Activated naive CD8-positive, alpha-beta T cell treated with anti-CD3 and anti-CD28 coated beads for 36 hours (primary cell): ENCODE measurements around the gene COL17A1. TPM values are rescaled to one million over a fixed set of nuclear protein-coding genes. Genes with fewer than 3 reads are reported as not detected.

Experiments
- DNase-seq: peaks from one replicate; pipeline ENCODE4 v3.0.0; 2021
- H3K27ac Mint-ChIP-seq: one replicate; pipeline ENCODE4 v1.8.0; 2022; ENCODE audit warnings: mild to moderate bottlenecking, moderate library complexity, mixed read lengths
- H3K27me3 Mint-ChIP-seq: one replicate; pipeline ENCODE4 v1.8.0; 2022; ENCODE audit warnings: mild to moderate bottlenecking, mixed read lengths
- H3K36me3 Mint-ChIP-seq: one replicate; pipeline ENCODE4 v1.8.0; 2021; ENCODE audit warnings: mild to moderate bottlenecking, mixed read lengths
- H3K4me1 Mint-ChIP-seq: one replicate; pipeline ENCODE4 v1.8.0; 2021; ENCODE audit warnings: mixed read lengths
- H3K4me3 Mint-ChIP-seq: one replicate; pipeline ENCODE4 v1.8.0; 2022; ENCODE audit warnings: mild to moderate bottlenecking, moderate library complexity, mixed read lengths
- H3K9me3 Mint-ChIP-seq: one replicate; pipeline ENCODE4 v1.8.0; 2022; ENCODE audit warnings: mixed read lengths
- total RNA-seq, 2 experiments: library from RNA; stranded (reverse); gene quantifications; one replicate each; pipeline ENCODE4 v1.2.3, GENCODE V29; 2021

COL17A1 gene
- total RNA-seq, 2 experiments from 2014 or later = not detected

DNA sequence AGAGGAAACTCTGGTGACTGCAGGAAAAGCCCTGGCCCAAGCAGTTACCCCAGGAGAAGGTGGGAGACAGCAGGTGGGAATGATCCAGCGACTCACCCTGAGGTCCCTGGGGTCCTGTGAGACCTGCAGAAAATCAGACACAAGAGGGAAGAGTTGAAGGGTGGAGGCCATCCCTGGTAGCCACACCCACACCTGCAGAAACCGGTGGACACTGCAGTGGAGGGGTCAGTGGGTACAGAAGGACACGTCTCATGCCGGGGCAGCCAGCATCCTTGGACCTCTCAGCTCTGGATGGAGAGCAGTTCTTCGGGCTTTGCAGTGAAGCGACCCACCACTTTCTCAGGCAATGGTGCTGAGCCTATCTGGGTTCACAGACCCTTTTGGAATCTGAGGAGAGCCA, 39.0 kb downstream of the COL17A1 start:
- H3K9me3 Mint-ChIP-seq = no peaks in the 10 kb centered on the region
- H3K4me1 Mint-ChIP-seq = peaks cover 6% of the 10 kb centered on the region
- H3K4me3 Mint-ChIP-seq = no peak overlapping the region
- H3K27me3 Mint-ChIP-seq = no peaks in the 10 kb centered on the region
- no peak for DNase-seq
- H3K27ac Mint-ChIP-seq = no peak overlapping the region
- H3K36me3 Mint-ChIP-seq = no peaks in the 10 kb centered on the region

DNA sequence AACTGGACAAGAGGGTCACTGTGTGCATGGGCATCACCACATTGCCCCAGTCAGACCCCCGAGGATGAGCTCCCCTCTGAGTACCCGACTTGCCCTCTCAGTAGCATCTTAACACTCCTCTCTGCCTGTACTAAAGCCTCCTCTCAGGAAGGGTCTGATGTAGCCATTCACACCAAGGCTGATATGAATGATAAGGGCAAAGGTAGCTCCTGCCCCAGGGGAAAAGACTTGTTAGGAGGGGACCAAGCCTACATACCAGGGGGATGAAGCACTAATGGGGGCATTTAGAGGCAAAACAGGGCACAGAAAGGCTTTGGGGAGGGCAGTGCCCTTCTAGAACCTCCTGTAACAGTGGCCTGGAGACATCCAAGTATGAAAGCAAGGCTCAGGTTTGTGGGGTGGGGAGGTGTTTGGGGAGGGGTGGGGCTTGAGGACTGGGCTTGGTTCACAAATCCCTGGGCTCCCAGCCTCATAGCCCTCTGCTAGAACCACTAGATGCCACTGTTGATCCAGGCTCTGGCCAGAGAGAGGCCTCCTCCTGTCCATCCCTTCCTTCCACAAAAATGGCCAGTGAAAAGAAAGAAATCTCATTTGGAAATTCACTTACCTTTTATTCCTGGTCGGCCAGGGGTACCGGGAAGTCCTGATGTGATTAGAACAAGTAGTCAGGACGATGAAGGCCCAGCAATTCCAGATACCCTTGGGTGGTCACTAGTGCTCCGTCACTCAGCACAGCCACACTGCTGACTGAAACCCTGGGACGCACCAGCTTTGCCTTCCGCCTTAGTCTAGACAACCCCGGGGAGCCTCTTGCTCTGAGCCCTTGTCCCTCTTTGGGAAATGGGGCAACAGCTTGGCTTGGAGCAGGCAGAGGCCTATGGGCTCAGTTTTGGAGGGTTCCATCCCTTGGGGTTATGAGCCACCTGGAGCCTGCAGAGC, 40.3 kb downstream of the COL17A1 start:
- peaks cover 6% of the 10 kb centered on the region for H3K4me1 Mint-ChIP-seq
- DNase-seq = no peak
- no peak overlapping the region for H3K4me3 Mint-ChIP-seq
- H3K27ac Mint-ChIP-seq = no peak overlapping the region
- no peaks in the 10 kb centered on the region for H3K36me3 Mint-ChIP-seq
- H3K27me3 Mint-ChIP-seq = no peaks in the 10 kb centered on the region
- H3K9me3 Mint-ChIP-seq = no peaks in the 10 kb centered on the region

DNA sequence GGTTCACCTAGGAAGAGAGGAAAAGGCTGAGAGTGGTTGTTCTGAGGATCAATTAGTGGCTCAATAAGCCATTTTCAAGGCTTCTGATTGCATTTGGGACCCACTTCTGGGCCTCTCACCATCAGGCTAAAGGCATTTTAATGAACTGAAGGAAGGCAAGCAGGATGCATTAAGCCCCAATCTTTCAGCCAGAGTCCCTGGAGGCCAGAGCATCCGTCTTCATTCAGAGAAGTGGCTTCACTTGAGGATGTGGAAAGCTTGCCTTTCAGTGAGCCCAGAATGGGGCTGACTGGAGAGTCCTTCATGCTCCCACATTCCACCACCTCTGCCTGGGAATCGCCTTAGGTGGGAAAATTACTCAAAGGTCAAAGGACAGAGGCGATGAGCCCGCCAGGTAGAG, 41.8 kb downstream of the COL17A1 start:
- DNase-seq = no peak
- Mint-ChIP-seq H3K4me1 (peaks cover 3% of the 10 kb centered on the region), H3K27me3 (no peaks in the 10 kb centered on the region), H3K9me3 (no peaks in the 10 kb centered on the region), H3K27ac (no peak overlapping the region), H3K36me3 (no peaks in the 10 kb centered on the region), H3K4me3 (no peak overlapping the region)

DNA sequence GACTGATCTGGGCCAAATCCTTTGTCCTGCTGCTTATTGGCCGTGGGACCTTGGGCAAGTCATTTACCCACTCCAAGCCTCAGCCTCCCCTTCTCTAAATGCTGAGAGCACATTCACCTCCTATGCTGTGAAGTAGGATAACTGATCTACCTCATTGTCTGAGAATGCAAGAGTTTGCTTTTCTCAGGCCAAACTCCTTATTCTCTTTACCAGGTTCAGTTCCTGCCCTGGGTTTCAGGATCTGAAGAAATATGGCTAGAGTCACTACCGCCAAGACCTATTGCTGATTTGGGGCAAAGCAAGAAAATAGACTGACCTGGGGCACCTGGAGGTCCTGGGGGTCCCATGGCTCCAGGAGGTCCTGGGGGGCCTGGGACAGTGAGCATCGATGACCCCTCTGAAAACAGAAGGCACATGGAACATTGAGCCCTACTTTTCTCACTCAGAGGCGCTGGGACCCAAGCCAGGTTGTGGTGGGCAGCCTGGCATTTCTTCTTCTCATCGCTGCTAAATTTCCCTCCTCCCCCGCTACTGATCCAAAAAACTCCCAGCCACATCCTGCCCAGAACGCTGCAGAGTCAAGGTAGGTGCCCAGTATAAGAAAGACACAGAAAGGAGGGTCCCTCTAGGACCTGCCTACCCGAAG, 42.4 kb downstream of the COL17A1 start:
- no peaks in the 10 kb centered on the region for H3K9me3 Mint-ChIP-seq
- no peaks in the 10 kb centered on the region for H3K27me3 Mint-ChIP-seq
- H3K4me1 Mint-ChIP-seq = peaks cover 3% of the 10 kb centered on the region
- no peak overlapping the region for H3K27ac Mint-ChIP-seq
- H3K4me3 Mint-ChIP-seq = no peak overlapping the region
- no peak for DNase-seq
- no peaks in the 10 kb centered on the region for H3K36me3 Mint-ChIP-seq

DNA sequence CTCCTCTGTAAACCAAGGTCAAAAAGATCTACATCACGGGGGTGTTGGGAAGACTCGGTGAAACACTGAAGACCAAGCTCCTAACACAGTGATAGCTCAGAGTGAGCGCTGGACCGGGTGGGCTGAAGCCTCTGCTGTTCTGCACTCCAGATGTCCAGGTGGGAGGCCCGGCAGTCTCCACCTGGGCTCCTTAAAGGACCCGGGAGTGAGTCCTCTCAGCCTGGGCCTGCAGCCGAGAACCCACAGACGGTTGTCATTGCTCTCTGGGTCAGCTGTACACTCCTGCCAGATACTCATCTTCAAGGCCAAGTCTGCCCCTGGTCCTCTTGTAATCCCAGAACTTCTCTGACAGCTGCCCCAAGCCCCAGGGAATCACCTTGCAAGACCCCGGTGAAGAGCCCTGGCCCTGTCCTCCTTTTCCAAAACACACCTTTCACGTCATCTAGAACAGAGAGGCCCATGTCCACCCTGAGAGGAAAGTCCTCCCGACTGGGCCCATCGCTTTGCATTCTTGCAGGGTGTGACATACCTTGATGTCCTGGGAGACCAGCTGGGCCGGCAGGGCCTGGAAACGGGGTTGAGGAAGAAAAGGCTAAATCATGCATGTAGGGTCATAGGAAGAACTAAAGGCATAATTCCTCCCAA, 43.7 kb downstream of the COL17A1 start:
- DNase-seq = no peak
- H3K9me3 Mint-ChIP-seq = no peaks in the 10 kb centered on the region
- no peaks in the 10 kb centered on the region for H3K36me3 Mint-ChIP-seq
- H3K4me3 Mint-ChIP-seq = no peak overlapping the region
- H3K27me3 Mint-ChIP-seq = no peaks in the 10 kb centered on the region
- H3K27ac Mint-ChIP-seq = no peak overlapping the region
- H3K4me1 Mint-ChIP-seq = peaks cover 3% of the 10 kb centered on the region

DNA sequence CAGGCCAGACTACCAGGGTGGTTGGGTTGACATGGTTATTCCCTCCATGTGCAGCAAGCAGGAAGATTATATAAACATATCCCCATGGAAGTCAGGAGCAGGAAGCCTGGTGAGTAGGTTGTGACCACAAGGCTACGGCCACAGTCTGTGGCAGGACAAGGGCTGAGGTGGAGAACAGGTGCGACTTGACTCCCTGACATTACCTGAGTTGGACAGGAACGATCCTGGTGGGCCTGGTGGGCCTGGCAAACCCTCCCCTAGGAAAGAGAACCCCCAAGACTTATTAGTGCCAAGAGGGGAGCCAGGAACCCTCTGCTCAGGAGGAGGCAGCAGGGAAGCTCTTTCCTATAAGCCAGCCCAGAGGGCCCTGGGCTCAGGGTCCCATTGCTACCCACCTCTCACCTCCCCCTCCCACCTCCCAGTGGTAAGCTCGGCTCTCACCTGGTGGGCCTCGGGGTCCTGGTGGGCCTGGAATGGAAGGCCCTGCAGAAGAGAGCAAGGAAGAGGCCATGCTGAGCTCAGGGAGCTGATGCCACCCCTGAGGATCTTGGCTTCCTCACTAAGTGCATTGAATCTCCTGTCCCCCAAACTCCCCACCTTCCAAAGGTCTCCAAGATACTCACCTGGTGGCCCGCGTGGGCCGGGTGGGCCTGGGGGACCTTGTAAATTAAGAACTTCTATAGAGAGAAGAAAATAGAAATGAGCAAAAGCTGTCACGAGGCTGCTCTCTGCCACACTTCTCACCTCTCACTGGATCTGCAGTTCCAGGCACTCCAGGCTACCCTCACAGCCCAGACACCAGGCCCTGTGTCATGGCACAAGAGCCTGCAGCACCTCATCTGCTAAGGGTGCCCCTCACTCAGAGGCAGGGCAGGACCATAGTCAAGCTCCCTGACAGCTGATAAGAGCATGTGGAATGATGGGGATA, 44.6 kb downstream of the COL17A1 start:
- H3K4me1 Mint-ChIP-seq = peaks cover 3% of the 10 kb centered on the region
- no peak for DNase-seq
- no peak overlapping the region for H3K4me3 Mint-ChIP-seq
- no peaks in the 10 kb centered on the region for H3K36me3 Mint-ChIP-seq
- no peak overlapping the region for H3K27ac Mint-ChIP-seq
- no peaks in the 10 kb centered on the region for H3K27me3 Mint-ChIP-seq
- H3K9me3 Mint-ChIP-seq = no peaks in the 10 kb centered on the region

- H3K27ac Mint-ChIP-seq = no peak overlapping the region
Measured at GRCh38 chr10:104040382-104040781, 45.3 kb downstream of the COL17A1 start.

GRCh38 chr10:104038958-104039752, 46.5 kb downstream of the COL17A1 start:
- H3K9me3 Mint-ChIP-seq = no peaks in the 10 kb centered on the region
- no peak overlapping the region for H3K4me3 Mint-ChIP-seq
- no peaks in the 10 kb centered on the region for H3K36me3 Mint-ChIP-seq
- H3K27me3 Mint-ChIP-seq = no peaks in the 10 kb centered on the region
- no peak for DNase-seq
- no peak overlapping the region for H3K27ac Mint-ChIP-seq
- H3K4me1 Mint-ChIP-seq = peaks cover 3% of the 10 kb centered on the region

More at GRCh38 chr10:104040382-104040781, 45.3 kb downstream of the COL17A1 start:
- DNase-seq = no peak
- Mint-ChIP-seq H3K36me3 (no peaks in the 10 kb centered on the region), H3K9me3 (no peaks in the 10 kb centered on the region), H3K4me3 (no peak overlapping the region), H3K27me3 (no peaks in the 10 kb centered on the region), H3K4me1 (peaks cover 3% of the 10 kb centered on the region)

GRCh38 chr10:104038537-104038936, 47.1 kb downstream of the COL17A1 start:
- no peak overlapping the region for H3K27ac Mint-ChIP-seq
- H3K27me3 Mint-ChIP-seq = no peaks in the 10 kb centered on the region
- no peaks in the 10 kb centered on the region for H3K9me3 Mint-ChIP-seq
- no peak for DNase-seq
- H3K4me3 Mint-ChIP-seq = no peak overlapping the region
- H3K36me3 Mint-ChIP-seq = no peaks in the 10 kb centered on the region
- peaks cover under 1% of the 10 kb centered on the region for H3K4me1 Mint-ChIP-seq

GRCh38 chr10:104037261-104037951, 48.3 kb downstream of the COL17A1 start:
- Mint-ChIP-seq H3K27ac (no peak overlapping the region), H3K4me1 (no peaks in the 10 kb centered on the region)

GRCh38 chr10:104036518-104037260, 49.0 kb downstream of the COL17A1 start:
- no peaks in the 10 kb centered on the region for H3K36me3 Mint-ChIP-seq
- DNase-seq = no peak
- no peak overlapping the region for H3K4me3 Mint-ChIP-seq
- no peaks in the 10 kb centered on the region for H3K9me3 Mint-ChIP-seq
- H3K27me3 Mint-ChIP-seq = no peaks in the 10 kb centered on the region
- no peaks in the 10 kb centered on the region for H3K4me1 Mint-ChIP-seq
- no peak overlapping the region for H3K27ac Mint-ChIP-seq

More at GRCh38 chr10:104037261-104037951, 48.3 kb downstream of the COL17A1 start:
- no peak overlapping the region for H3K4me3 Mint-ChIP-seq
- no peaks in the 10 kb centered on the region for H3K36me3 Mint-ChIP-seq
- H3K27me3 Mint-ChIP-seq = no peaks in the 10 kb centered on the region
- no peak for DNase-seq
- no peaks in the 10 kb centered on the region for H3K9me3 Mint-ChIP-seq

GRCh38 chr10:104036069-104036384, 49.7 kb downstream of the COL17A1 start:
- no peak overlapping the region for H3K4me3 Mint-ChIP-seq
- H3K9me3 Mint-ChIP-seq = no peaks in the 10 kb centered on the region
- H3K4me1 Mint-ChIP-seq = no peaks in the 10 kb centered on the region
- DNase-seq = no peak
- no peak overlapping the region for H3K27ac Mint-ChIP-seq
- no peaks in the 10 kb centered on the region for H3K27me3 Mint-ChIP-seq
- no peaks in the 10 kb centered on the region for H3K36me3 Mint-ChIP-seq
